Keratinocyte (primary cell): Measurements from ENCODE around the gene CFAP58. TPM values are rescaled to one million over a fixed set of nuclear protein-coding genes. Genes with fewer than 3 reads are reported as not detected.

ENCODE experiments used
- DNase-seq: peaks from one replicate; pipeline ENCODE4 v3.0.0-alpha.2; 2011; ENCODE audit warnings: low read depth, missing footprints, low spot score
- FAIRE-seq: peaks from 2 replicates; lab custom pipeline; 2011; peaks lifted over from hg19 to GRCh38; lab: Jason Lieb, UNC
- H2AFZ ChIP-seq: 2 replicates; pipeline ENCODE4 v1.6.0; 2012; ENCODE audit warnings: low read length, control low read depth, inconsistent platforms; ENCODE audit not compliant: control insufficient read depth
- H3K27ac ChIP-seq: 2 replicates; pipeline ENCODE4 v1.5.1; 2011; ENCODE audit warnings: low read length; ENCODE audit not compliant: control insufficient read depth, insufficient read depth
- H3K27me3 ChIP-seq: 3 replicates; pipeline ENCODE4 v1.6.0; 2011; ENCODE audit warnings: low read length; ENCODE audit not compliant: control insufficient read depth, insufficient read depth; ENCODE audit errors: extremely low read depth
- H3K36me3 ChIP-seq, 2 experiments: 2 replicates in 1 of 2; 3 replicates in 1 of 2; pipeline ENCODE4 v1.5.1; 2011; ENCODE audit warnings: low read length in 2 of 2, mild to moderate bottlenecking in 1 of 2; ENCODE audit not compliant: control insufficient read depth in 2 of 2, insufficient read depth in 2 of 2; ENCODE audit errors: extremely low read depth in 1 of 2
- H3K4me1 ChIP-seq: 3 replicates; pipeline ENCODE4 v1.5.1; 2011; ENCODE audit warnings: low read length; ENCODE audit not compliant: control insufficient read depth, insufficient read depth; ENCODE audit errors: extremely low read depth
- H3K4me2 ChIP-seq: 3 replicates; pipeline ENCODE4 v1.6.0; 2011; ENCODE audit warnings: low read depth, low read length; ENCODE audit not compliant: control insufficient read depth, insufficient read depth; ENCODE audit errors: extremely low read depth
- H3K4me3 ChIP-seq, 3 experiments: fragments of 200-600 bp in 1 of 3; sonication (generic) in 1 of 3; 2 replicates in 2 of 3; 3 replicates in 1 of 3; pipeline ENCODE4 v1.5.1; 2011 to 2016; ENCODE audit warnings: low read length in 3 of 3, mild to moderate bottlenecking in 3 of 3, control low read depth in 2 of 3, inconsistent platforms in 1 of 3, low read depth in 1 of 3, mixed read lengths in 1 of 3, mixed run types in 1 of 3, moderate library complexity in 1 of 3; ENCODE audit not compliant: control insufficient read depth in 2 of 3, insufficient read depth in 2 of 3; ENCODE audit errors: extremely low read depth in 1 of 3
- H3K79me2 ChIP-seq: 2 replicates; pipeline ENCODE4 v1.6.0; 2012; ENCODE audit warnings: low read length; ENCODE audit not compliant: control insufficient read depth, insufficient read depth
- H3K9ac ChIP-seq: 3 replicates; pipeline ENCODE4 v1.6.0; 2011; ENCODE audit warnings: low read length; ENCODE audit not compliant: control insufficient read depth, insufficient read depth; ENCODE audit errors: extremely low read depth
- H3K9me1 ChIP-seq: 3 replicates; pipeline ENCODE4 v1.6.0; 2011; ENCODE audit warnings: low read length; ENCODE audit not compliant: control insufficient read depth, insufficient read depth; ENCODE audit errors: extremely low read depth
- H3K9me3 ChIP-seq: 2 replicates; pipeline ENCODE4 v1.5.1; 2012; ENCODE audit warnings: low read depth, low read length; ENCODE audit not compliant: control insufficient read depth
- H4K20me1 ChIP-seq: 3 replicates; pipeline ENCODE4 v1.6.0; 2011; ENCODE audit warnings: low read length; ENCODE audit not compliant: control insufficient read depth, insufficient read depth; ENCODE audit errors: extremely low read depth
- EZH2 ChIP-seq: IDR thresholded peaks from one replicate; pipeline ENCODE4 v1.6.1; 2012; ENCODE audit warnings: inconsistent platforms, mild to moderate bottlenecking, low read length, moderate library complexity
- dilution Hi-C: fragments of 300-500 bp; cut with MboI; formaldehyde crosslinking; loops from one replicate; pipeline ENCODE4 v1.7.0; 2020; ENCODE audit warnings: low sequenced_read_pairs; ENCODE audit not compliant: extremely low pct_ligation_motif_present
- polyA plus RNA-seq, 5 experiments: library from polyadenylated mRNA; depleted of rRNA in 3 of 5; stranded (reverse) in 3 of 5; stranded (forward) in 1 of 5; unstranded in 1 of 5; fragments of >200 nt; gene quantifications; 1 replicate in 1 of 5; 2 replicates in 3 of 5; 3 replicates in 1 of 5; pipeline versions ENCODE4 v1.2.1 to v1.2.3, GENCODE V29; 2011 to 2012; ENCODE audit warnings: missing spikeins in 2 of 5, low read depth in 1 of 5, low replicate concordance in 1 of 5
- TF ChIP-seq, protein P1 (sequence below), 3 experiments: IDR thresholded peaks in 1 of 3; conservative IDR thresholded peaks in 1 of 3; optimal IDR thresholded peaks in 1 of 3; 2 replicates in 2 of 3; 3 replicates in 1 of 3; pipeline versions ENCODE3 to v1.5.1; 2011; ENCODE audit warnings: low read length in 3 of 3, mild to moderate bottlenecking in 3 of 3, moderate library complexity in 2 of 3, control low read depth in 1 of 3, inconsistent platforms in 1 of 3; ENCODE audit not compliant: insufficient read depth in 2 of 3; ENCODE audit errors: extremely low read depth in 1 of 3

The CFAP58 gene
- polyA plus RNA-seq, 1 donor (not counting 4 experiments of a cell fraction or from before 2014, with no cell fraction given), result 2.3 TPM

DNA sequence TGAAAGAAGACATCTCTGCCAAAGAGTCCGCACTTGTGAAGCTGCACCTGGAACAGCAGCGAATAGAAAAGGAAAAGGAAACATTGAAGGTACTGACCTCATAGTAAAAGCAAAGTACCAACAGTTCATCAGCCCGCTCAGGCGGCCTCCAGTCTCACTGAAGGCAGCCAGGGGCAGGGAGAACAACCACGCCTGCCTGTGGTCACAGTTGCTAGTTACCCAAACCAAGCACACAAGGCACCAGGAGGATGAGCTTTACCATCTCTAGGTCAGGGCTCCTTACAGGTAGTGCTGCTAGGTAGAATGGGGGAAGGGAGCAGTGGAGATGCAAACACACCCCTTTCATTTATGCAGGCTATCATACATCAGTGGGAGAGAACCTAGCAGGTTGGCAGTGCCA lies 39.8 kb downstream of the CFAP58 start:
- no peaks in the 10 kb centered on the region for H3K9me1 ChIP-seq
- H3K4me1 ChIP-seq, result peaks cover 10% of the 10 kb centered on the region
- H3K4me2 ChIP-seq, result no peak overlapping the region
- H3K36me3 ChIP-seq, result no peaks in the 10 kb centered on the region
- FAIRE-seq, result no peak
- dilution Hi-C loops, result no loop called here
- H4K20me1 ChIP-seq, result no peaks in the 10 kb centered on the region
- TF ChIP-seq EZH2, result no peak
- TF ChIP-seq, protein P1, sequence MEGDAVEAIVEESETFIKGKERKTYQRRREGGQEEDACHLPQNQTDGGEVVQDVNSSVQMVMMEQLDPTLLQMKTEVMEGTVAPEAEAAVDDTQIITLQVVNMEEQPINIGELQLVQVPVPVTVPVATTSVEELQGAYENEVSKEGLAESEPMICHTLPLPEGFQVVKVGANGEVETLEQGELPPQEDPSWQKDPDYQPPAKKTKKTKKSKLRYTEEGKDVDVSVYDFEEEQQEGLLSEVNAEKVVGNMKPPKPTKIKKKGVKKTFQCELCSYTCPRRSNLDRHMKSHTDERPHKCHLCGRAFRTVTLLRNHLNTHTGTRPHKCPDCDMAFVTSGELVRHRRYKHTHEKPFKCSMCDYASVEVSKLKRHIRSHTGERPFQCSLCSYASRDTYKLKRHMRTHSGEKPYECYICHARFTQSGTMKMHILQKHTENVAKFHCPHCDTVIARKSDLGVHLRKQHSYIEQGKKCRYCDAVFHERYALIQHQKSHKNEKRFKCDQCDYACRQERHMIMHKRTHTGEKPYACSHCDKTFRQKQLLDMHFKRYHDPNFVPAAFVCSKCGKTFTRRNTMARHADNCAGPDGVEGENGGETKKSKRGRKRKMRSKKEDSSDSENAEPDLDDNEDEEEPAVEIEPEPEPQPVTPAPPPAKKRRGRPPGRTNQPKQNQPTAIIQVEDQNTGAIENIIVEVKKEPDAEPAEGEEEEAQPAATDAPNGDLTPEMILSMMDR (optimal IDR thresholded peaks at IDR 0.05 in 1 of 3, IDR thresholded peaks at IDR 0.05 in 1 of 3, conservative IDR thresholded peaks at IDR 0.05 in 1 of 3; ENCODE audit: extremely low read depth in 1 of 3, insufficient read depth in 2 of 3, low read length in 3 of 3), result no peak
- no peaks in the 10 kb centered on the region for H3K79me2 ChIP-seq
- H2AFZ ChIP-seq, result no peak overlapping the region
- H3K27ac ChIP-seq, result no peak overlapping the region
- H3K4me3 ChIP-seq, result no peak overlapping the region
- H3K9me3 ChIP-seq, result no peaks in the 10 kb centered on the region
- peaks cover 15% of the 10 kb centered on the region for H3K27me3 ChIP-seq
- no peak for DNase-seq
- H3K9ac ChIP-seq, result no peak overlapping the region

DNA sequence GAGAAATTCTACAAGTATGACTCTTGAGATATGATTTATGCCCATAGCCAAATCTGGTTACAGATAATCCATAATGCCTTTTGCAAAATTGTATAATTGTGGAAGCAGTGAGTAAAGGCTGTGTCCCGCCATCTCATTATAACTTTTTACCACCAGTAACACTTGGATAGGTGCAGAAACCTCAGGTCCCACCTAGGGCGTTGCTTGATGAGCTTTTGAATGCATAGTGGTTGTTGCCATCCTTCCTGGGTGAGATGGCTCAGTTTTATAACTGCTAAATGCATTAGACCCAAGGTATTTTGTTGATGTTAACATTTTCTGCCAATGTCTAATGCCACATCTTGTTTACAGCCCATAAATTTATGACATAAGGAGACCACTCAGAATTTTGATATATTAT lies 42.9 kb downstream of the CFAP58 start:
- TF ChIP-seq, protein P1 (optimal IDR thresholded peaks at IDR 0.05 in 1 of 3, IDR thresholded peaks at IDR 0.05 in 1 of 3, conservative IDR thresholded peaks at IDR 0.05 in 1 of 3; ENCODE audit: extremely low read depth in 1 of 3, insufficient read depth in 2 of 3, low read length in 3 of 3), result no peak
- TF ChIP-seq EZH2, result no peak
- H3K36me3 ChIP-seq, result no peaks in the 10 kb centered on the region
- H3K9me1 ChIP-seq, result no peaks in the 10 kb centered on the region
- H3K79me2 ChIP-seq, result no peaks in the 10 kb centered on the region
- H3K9ac ChIP-seq, result no peak overlapping the region
- peaks cover 19% of the 10 kb centered on the region for H3K27me3 ChIP-seq
- H3K4me3 ChIP-seq, result no peak overlapping the region
- no peak overlapping the region for H3K27ac ChIP-seq
- no peaks in the 10 kb centered on the region for H4K20me1 ChIP-seq
- dilution Hi-C loops, result no loop called here
- no peaks in the 10 kb centered on the region for H3K9me3 ChIP-seq
- DNase-seq (no peak), FAIRE-seq (no peak)
- H2AFZ ChIP-seq, result no peak overlapping the region
- H3K4me2 ChIP-seq, result no peak overlapping the region
- peaks cover 2% of the 10 kb centered on the region for H3K4me1 ChIP-seq
